ENCODE data around the gene FLT1.
A peak's percentile ranks its signal among the peaks of the same experiment; 100 is the strongest.

The FLT1 gene

DNA sequence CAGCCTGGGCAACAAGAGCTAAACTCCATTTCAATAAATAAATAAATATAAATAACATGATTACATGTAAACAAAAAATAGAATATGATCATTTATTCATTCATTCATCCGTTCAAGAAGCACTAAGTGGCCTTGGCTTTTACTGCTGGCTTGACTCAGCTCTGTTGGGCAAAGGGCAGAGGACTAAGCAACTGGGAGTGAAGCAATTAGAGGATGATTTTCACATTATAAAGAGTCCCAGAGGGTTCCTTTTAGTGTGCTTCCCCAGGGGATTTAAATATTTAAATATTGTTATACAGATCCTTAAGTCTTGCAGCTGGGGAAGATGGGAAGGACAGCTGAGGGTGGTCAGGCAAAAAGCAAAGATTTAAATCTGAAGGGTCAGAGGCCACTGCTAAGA is 34.9 kb upstream of the FLT1 start:
- no peak for DNase-seq (ENCODE audit: low read depth in 2 of 2, low spot score in 1 of 2)

DNA sequence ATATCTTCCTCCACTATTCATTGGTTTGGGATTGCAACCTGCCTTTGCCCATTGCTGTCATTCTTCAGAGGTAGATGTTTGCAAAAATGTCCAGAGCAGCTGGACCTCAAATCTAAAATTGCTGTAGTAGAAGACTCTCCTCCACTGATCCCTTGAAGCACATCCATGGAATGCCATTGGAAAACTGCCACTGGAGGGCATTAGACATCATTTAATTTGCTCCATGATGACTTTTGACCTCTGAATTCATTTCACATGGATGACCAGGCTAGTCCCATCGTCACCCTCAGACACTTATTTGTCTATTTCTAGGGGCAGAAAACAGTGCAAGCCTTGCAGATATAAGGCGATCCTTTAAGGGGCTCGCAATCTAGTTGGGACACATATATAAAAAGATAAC is 33.9 kb upstream of the FLT1 start:
- DNase-seq (ENCODE audit: low read depth in 2 of 2, low spot score in 1 of 2) = no peak

DNA sequence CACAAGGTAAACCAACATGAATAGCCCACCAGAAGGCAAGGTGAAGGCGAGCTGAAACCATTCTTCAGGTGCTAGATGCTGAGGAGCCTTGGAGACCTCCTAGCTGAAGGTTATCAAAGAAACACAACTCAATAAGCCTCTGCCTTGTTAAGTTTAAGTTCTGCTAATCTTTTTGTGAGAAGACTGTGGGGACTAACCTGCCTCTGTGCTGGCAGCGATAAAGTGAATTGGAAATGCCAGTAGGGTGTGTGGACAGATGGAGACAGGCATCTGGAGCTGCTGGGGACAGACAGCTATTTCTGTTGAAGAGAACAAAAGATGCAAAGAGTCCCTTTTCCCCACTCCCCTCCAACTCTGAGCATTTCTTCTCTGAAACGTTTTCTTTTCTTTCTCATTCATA is 33.5 kb upstream of the FLT1 start:
- DNase-seq (ENCODE audit: low read depth in 2 of 2, low spot score in 1 of 2) = no peak

GRCh38 chr13:28527629-28528028 is 32.7 kb upstream of the FLT1 start:
- no peak for DNase-seq (ENCODE audit: low read depth in 2 of 2, low spot score in 1 of 2)

- no peak for DNase-seq (ENCODE audit: low read depth in 2 of 2, low spot score in 1 of 2)
These were observed 31.9 kb upstream of the FLT1 start for GRCh38 chr13:28526876-28527275.

DNA sequence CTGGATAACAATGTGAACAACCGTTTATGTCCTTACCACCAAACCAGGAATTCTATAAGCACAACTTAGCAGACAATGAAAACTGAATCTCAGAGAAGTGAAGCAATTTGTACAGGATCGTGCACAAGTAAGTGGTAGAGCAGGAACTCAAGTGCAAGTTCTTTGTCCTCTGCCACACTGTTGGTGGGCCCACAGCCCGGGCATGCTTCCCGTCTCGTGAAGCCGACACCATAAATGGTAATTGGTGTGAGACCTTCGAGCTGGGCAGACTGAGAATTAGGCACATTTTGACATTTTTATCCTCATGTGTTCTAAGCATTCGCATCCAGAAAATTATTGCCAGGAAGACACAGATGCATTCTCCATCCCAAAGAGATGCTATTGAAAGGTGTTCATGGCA is 27.9 kb upstream of the FLT1 start:
- no peak for DNase-seq (ENCODE audit: low read depth in 2 of 2, low spot score in 1 of 2)

DNA sequence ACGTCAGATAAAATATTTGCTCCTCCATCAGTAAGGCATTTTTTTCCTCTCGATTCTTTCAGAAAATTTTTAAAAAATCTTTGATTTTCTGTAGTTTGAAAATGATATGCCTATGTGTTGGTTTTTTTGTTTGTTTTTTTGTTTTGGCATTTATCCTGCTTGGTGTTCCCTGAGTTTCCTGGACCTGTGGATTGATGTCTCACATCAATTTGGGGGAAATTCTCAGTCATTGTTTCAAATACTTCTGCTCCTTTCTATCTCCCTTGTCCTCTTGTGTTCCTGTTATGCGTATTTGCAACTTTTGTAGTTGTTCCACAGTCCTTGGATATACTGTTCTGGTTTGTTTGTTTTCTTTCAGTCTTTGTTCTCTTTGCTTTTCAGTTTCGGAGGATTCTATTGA is 18.8 kb upstream of the FLT1 start:
- DNase-seq (ENCODE audit: low read depth in 2 of 2, low spot score in 1 of 2) = no peak

GRCh38 chr13:28510542-28510941 is 15.6 kb upstream of the FLT1 start:
- no peak for DNase-seq (ENCODE audit: low read depth in 2 of 2, low spot score in 1 of 2)

- no peak for DNase-seq (ENCODE audit: low read depth in 2 of 2, low spot score in 1 of 2)
These were observed 15.1 kb upstream of the FLT1 start for GRCh38 chr13:28510066-28510465.

DNA sequence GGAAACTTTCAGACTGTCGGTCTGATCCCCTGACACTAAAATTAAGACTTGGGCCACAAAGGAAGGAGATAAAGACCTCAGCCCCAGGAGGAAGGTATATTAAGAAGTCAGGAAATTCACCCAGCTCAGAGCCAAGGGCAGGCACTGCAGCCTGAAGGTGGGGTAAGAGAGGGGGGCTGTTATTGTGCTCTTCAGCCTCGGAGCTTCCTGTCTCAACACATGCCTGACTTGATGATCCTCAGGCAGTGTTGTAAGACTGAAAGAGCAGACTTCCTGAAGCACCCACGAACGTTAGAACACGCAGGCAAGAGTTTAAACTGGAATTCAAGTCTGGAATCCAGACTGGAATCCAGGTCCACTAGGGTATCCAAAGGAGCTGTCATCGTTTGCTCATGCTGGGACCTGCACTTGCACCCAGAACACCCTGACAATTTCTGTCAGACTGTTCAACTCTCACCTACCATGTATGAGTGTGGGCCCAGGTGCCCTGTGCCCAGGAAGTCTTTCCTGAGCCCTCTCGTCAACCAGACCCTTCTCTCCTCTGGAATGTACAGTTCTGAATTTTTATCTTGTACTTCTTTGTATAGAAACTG is 10.7 kb upstream of the FLT1 start:
- DNase-seq (ENCODE audit: low read depth in 2 of 2, low spot score in 1 of 2) = no peak

DNA sequence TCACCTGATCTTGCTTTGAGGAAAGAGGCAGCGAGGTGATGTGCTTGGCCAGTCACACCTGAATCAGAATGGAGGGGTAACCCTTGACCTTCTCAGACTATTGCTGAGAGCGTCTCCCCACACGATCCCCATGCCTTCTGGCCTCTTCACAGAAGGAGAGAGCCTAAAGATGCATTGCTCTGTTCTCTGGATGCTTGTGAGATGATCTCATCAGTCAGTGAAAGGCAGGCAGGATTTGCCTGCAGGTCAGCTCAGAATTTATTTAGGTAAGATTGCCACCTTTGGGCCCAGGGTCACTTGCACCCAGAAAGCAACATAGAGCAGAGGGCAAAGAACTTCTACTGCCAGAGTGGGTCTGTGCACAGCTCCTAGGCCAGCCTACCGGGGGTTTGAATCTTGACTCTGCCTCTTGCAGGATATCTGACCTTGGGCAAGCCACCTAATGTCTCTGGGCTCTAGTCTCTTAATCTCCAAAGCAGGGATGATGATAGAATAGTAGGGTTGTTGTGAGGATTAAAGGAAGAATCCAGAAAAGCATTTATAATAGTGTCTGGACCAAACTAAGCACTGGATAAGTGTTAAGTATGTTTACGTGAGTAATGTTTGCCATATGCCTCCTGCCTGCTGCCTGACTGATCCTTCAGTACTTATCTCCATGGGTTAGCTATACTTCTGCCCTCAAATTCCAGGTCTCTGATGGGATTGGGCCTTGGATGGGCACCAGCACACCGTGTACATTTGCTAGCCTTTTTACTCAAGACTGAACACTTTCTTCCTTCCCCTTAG is 8.4 kb upstream of the FLT1 start:
- DNase-seq (ENCODE audit: low read depth in 2 of 2, low spot score in 1 of 2) = no peak

DNA sequence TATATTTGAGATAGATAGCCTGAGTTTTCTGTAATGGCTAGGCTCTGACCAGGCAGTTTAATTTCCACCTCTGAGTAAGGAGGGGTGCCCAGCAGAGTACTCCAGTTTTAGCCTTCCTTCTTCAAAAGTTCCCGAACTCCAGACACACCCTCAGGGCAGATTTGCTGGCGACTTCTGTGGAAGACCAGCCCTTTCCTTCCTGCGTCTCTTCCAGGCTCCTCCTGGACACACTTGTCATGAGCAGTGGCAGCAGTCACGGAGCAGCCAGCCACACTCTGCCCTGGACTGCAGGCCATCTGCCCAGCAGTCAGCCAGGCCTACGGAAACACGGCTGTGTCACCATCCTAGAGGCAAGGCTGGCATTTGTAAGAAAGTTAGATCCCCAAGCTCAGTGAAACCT is 6.6 kb upstream of the FLT1 start:
- no peak for DNase-seq (ENCODE audit: low read depth in 2 of 2, low spot score in 1 of 2)

GRCh38 chr13:28499609-28500008 is 4.7 kb upstream of the FLT1 start:
- no peak for DNase-seq (ENCODE audit: low read depth in 2 of 2, low spot score in 1 of 2)

GRCh38 chr13:28498481-28499115 is 3.7 kb upstream of the FLT1 start:
- DNase-seq (ENCODE audit: low read depth in 2 of 2, low spot score in 1 of 2) = no peak

- DNase-seq (ENCODE audit: low read depth in 2 of 2, low spot score in 1 of 2) = no peak
These were observed 2.4 kb upstream of the FLT1 start for GRCh38 chr13:28497143-28497876.

DNA sequence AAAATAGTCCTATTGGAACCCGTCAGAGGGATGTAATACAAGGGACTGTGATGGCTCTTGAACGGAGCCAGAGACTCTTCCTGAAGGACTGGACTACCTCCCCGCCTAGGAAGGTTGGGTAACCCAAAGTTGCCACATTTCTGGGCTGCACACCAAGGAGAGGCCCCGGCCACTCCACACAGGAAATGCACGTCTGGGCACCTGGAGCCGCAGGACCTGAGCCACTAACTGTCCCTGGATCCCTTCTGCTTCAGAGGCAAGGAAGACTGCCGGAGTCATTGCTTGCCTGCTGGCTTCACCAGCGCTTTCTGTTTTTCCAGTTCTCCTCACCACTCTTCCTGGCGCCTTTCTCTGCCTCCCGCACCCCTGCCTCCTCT is 1.2 kb upstream of the FLT1 start:
- DNase-seq (ENCODE audit: low read depth in 2 of 2, low spot score in 1 of 2) = no peak

DNA sequence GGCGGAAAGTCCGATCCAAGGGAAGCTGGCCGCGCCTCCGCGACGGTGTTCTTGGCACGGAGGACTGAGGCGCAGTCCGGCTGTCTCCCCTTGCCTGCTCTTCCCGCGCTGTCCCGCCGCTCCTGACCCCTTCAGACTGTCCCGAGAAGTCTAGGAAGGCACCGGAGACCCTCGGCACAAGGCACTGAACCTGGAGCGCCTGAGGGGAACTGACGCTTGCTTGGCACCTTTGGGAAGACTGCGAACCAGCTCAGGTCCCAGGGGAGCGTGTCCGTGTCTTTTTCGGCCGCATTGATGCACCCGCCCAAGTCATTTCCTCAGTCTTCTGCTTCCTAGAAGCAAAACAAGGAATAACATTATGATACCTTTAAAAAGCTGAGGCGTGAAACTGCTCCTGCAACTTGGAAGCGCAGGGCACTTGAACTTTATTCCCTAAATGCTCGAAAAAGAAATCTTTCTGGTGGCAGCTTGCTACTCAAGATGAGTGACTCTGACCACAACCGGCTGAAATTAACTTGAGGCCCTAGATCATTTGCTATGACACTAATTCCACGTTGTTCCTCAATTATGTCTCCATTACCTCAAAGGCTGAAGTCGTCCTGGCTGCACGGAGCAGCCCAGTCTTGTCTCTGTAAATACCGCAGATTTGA is 735 bp upstream of the FLT1 start:
- DNase-seq (ENCODE audit: low read depth in 2 of 2, low spot score in 1 of 2) = no peak

GRCh38 chr13:28494504-28494777 is 487 bp downstream of the FLT1 start:
- no peak for DNase-seq (ENCODE audit: low read depth in 2 of 2, low spot score in 1 of 2)

DNA sequence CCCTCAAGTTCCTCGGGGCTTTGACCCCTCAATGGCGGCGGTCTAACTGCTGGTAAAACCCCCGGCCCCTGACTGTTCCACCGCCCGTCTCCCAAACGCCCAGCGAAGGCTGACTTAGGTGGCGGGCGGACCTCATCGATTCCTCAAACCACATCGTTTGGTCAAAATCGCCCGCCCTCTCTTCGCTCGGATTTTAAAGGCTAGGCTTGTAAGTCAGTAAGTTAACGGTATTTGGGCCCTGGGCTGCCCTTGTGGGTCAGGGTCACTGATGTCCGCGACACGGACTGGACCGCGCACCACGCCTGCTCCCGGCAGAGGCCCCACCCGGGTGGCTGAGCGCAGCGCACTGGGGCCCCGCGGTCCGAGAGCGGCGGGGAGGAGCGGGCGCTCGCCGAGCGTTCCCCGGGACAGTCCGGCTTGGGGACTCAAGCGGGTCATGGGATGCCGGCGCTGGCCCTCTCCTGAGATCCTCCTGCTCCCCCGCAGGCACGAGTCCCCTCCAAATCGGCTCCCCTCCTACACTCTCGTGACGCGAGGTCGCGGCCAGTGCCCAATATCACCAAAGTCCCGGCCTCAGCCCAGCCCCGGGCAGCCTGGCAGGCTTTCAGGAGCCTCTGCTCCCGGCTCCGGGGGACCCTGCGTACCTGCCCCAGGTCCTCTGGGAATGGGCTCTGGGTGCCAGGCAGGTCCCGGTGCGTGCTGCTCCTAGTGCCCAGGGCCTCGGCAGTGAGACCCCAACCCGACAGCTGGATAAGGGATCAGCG is 1.0 kb downstream of the FLT1 start:
- no peak for DNase-seq (ENCODE audit: low read depth in 2 of 2, low spot score in 1 of 2)

DNA sequence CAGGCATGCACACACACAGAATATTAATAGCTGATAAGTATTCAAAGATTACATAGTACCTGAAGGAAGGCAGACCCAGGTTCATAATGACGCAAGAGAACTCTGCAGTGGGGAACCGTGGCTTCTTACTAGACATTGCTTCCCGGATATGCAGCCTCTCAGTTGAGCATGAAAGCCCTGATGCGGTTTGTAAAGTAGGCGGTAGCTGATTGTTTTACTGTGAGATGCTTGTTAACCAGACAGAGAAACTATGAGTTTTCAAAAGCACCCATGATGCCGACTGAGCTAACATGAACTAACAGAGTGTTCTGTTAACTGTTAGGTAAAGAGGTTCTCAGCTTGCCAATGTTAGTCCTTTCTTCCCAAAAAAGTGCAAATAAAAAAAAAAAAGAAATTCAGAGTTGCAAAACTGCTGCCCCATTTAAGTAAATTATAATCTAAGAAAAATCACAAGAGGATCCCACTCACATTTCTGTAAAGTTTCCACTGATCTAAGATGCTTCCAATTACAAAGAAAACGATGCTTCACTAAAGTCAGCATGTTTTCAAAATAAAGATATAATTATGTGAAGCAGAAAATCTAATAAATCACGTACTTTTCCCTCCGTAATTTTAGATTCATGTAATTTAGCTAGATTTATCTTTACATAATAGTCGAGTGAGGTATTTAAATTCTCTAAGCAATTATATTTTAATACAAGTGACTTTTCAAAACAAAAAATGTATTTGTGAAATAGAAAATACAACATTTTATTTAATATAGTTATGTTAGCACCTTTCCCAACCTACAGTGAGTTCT is 2.2 kb downstream of the FLT1 start:
- peak in 1 of 2 donors; percentile 5 for DNase-seq (ENCODE audit: low read depth in 2 of 2, low spot score in 1 of 2)
